ENCODE data around the gene HNRNPA1. TPM values are rescaled to one million over a fixed set of nuclear protein-coding genes. Genes with fewer than 3 reads are reported as not detected.

Gene HNRNPA1
- total and polyA plus RNA-seq, 2 donors (not counting 3 experiments of a cell fraction or from before 2014, with no cell fraction given), result 566 to 1,470 TPM

DNA sequence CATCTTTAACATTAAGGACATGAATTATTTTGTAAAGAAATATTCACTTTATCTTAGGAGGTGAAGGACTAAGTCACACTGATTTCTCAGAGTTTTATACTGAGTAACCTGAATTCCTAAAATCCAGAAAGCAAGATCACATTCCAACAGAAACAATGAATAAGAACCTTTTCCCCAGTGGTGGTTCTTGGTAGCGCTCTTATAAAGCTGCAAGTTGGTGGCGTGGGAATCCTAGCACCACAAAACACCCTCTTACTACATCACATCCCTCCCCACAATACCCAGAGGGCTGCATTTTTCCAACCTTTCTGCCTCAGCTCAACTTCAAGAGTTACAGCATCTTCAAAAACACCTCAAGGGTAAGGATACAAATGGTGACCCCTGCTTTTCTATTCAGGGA lies 47.7 kb upstream of the HNRNPA1 start:
- no peaks in the 10 kb centered on the region for H3K9me1 ChIP-seq (replicated peaks; ENCODE audit: control insufficient read depth, extremely low read depth, insufficient read depth, low read length)
- no peak overlapping the region for H3K9ac ChIP-seq (replicated peaks; ENCODE audit: extremely low read depth, insufficient read depth, low read length)
- POLR2A ChIA-PET, result no interaction called here
- H3K36me3 ChIP-seq (ENCODE audit: control insufficient read depth in 2 of 2, extremely low read depth in 1 of 2, insufficient read depth in 2 of 2, low read length in 2 of 2), result no peaks in the 10 kb centered on the region
- TF ChIP-seq JUN (IDR thresholded peaks at IDR 0.05; ENCODE audit: borderline replicate concordance, insufficient read depth, insufficient read length, low read depth) (no peak), EZH2 (IDR thresholded peaks at IDR 0.05; ENCODE audit: borderline replicate concordance, low read depth, low read length, severe bottlenecking) (no peak), POLR2AphosphoS5 (IDR thresholded peaks at IDR 0.05; ENCODE audit: insufficient read depth, low read depth, low read length) (no peak), GATA2 (IDR thresholded peaks at IDR 0.05; ENCODE audit: insufficient read depth, insufficient read length, low read depth, low read length) (no peak), POLR2A (IDR thresholded peaks at IDR 0.05; ENCODE audit: low read depth, low read length) (no peak), FOS (IDR thresholded peaks at IDR 0.05; ENCODE audit: borderline replicate concordance, insufficient read depth, low read length) (no peak), MYC (IDR thresholded peaks at IDR 0.05; ENCODE audit: low read depth, low read length) (no peak)
- TF ChIP-seq, protein P1, sequence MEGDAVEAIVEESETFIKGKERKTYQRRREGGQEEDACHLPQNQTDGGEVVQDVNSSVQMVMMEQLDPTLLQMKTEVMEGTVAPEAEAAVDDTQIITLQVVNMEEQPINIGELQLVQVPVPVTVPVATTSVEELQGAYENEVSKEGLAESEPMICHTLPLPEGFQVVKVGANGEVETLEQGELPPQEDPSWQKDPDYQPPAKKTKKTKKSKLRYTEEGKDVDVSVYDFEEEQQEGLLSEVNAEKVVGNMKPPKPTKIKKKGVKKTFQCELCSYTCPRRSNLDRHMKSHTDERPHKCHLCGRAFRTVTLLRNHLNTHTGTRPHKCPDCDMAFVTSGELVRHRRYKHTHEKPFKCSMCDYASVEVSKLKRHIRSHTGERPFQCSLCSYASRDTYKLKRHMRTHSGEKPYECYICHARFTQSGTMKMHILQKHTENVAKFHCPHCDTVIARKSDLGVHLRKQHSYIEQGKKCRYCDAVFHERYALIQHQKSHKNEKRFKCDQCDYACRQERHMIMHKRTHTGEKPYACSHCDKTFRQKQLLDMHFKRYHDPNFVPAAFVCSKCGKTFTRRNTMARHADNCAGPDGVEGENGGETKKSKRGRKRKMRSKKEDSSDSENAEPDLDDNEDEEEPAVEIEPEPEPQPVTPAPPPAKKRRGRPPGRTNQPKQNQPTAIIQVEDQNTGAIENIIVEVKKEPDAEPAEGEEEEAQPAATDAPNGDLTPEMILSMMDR (IDR thresholded peaks at IDR 0.05; ENCODE audit: extremely low read depth in 1 of 2, insufficient read depth in 1 of 2, low read depth in 1 of 2, low read length in 2 of 2), result no peak
- TF ChIP-seq, protein P2, sequence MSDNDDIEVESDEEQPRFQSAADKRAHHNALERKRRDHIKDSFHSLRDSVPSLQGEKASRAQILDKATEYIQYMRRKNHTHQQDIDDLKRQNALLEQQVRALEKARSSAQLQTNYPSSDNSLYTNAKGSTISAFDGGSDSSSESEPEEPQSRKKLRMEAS (IDR thresholded peaks at IDR 0.05; ENCODE audit: insufficient read depth, insufficient read length), result no peak
- H3K27me3 ChIP-seq (ENCODE audit: control insufficient read depth in 2 of 2, insufficient read depth in 2 of 2, low read length in 2 of 2), result no peaks in the 10 kb centered on the region
- intact Hi-C loops (cut with micrococcal nuclease), result no loop called here
- no peaks in the 10 kb centered on the region for H3K9me3 ChIP-seq (replicated peaks; ENCODE audit: control insufficient read depth, insufficient read depth, low read length)
- FAIRE-seq, result no peak
- no peak overlapping the region for H3K4me3 ChIP-seq (replicated peaks in 1 of 3; ENCODE audit: insufficient read depth in 1 of 3, low read depth in 1 of 3, low read length in 3 of 3)
- no peaks in the 10 kb centered on the region for H3K79me2 ChIP-seq (ENCODE audit: control insufficient read depth, insufficient read depth, low read length)
- no peaks in the 10 kb centered on the region for H4K20me1 ChIP-seq (replicated peaks; ENCODE audit: control insufficient read depth, extremely low read depth, insufficient read depth, low read length)
- no peak overlapping the region for H3K4me2 ChIP-seq (ENCODE audit: insufficient read depth, low read length)
- CTCF ChIA-PET, result interaction anchor here (1.0 kb wide), 1 partner anchor 19 kb away, joined by 3 read pairs; no protein-coding TSS in a partner anchor
- H2AFZ ChIP-seq (ENCODE audit: low read depth, low read length), result no peak overlapping the region
- dilution Hi-C loops (cut with MboI; ENCODE audit: extremely low pct_ligation_motif_present, low sequenced_read_pairs), result no loop called here
- peaks cover 20% of the 10 kb centered on the region for H3K4me1 ChIP-seq (ENCODE audit: control insufficient read depth, extremely low read depth, insufficient read depth, low read length)
- DNase-seq (ENCODE audit: low read depth, low spot score), result no peak
- BruUV-seq (replicated peaks), result no TSS peak
- no peak overlapping the region for H3K27ac ChIP-seq (ENCODE audit: insufficient read depth, low read depth, low read length)
